GM12891 (cell line): Measurements from ENCODE around the gene CDCP1.

Source experiments
- POLR2A ChIP-seq: IDR thresholded peaks from 2 replicates; pipeline ENCODE4 v1.6.1; 2011; ENCODE audit warnings: low read depth, low read length, control low read depth
- POLR2AphosphoS5 ChIP-seq: IDR thresholded peaks from 2 replicates; pipeline ENCODE4 v1.6.1; 2011; ENCODE audit warnings: low read depth, low read length, control low read depth
- SPI1 ChIP-seq: IDR thresholded peaks from 2 replicates; pipeline ENCODE4 v1.6.1; 2011; ENCODE audit warnings: low read depth, low read length, control low read depth
- TAF1 ChIP-seq: IDR thresholded peaks from 2 replicates; pipeline ENCODE4 v1.6.1; 2011; ENCODE audit warnings: low read depth, low read length, control low read depth

DNA sequence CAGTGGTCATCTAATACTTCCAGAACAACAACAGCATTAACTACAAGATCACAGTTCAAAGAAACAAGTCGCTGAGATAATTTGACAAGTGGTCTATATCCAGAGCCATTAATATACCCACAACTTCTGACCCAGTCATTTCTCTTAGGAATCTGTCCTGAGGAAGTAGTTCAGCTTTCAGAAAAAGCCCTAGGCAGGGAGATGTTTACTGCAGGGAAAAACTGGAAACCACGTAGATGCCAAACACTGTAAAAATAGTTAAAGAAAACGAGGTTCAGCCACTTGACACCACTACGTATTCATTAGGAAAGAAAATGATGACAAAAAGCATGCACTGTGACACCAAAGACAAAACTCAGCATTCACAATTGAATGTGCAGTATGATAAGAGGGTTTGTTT lies 22.3 kb upstream of the CDCP1 start:
- TF ChIP-seq POLR2A = no peak
- TF ChIP-seq SPI1 = no peak
- TF ChIP-seq POLR2AphosphoS5 = no peak
- no peak for TF ChIP-seq TAF1
